Measurements from ENCODE around the gene KCNE2.
"Not testable (repeated sequence)": the region's sequence is repeated elsewhere in the genome, so short reads cannot be mapped to it uniquely, and the experiment has no call there.

KCNE2 gene

GRCh38 chr21:34354836-34355235, 9.0 kb upstream of the KCNE2 start:
- no peak for DNase-seq

GRCh38 chr21:34355570-34355969, 8.2 kb upstream of the KCNE2 start:
- DNase-seq, result no peak

- no peak for DNase-seq
Observed at GRCh38 chr21:34357889-34358288, 5.9 kb upstream of the KCNE2 start.

GRCh38 chr21:34358866-34359265, 4.9 kb upstream of the KCNE2 start:
- DNase-seq, result no peak

GRCh38 chr21:34360488-34361241, 3.1 kb upstream of the KCNE2 start:
- DNase-seq, result no peak

- no peak for DNase-seq
Observed at GRCh38 chr21:34362136-34362444, 1.7 kb upstream of the KCNE2 start.

GRCh38 chr21:34362670-34363069, 1.1 kb upstream of the KCNE2 start:
- DNase-seq, result no peak

GRCh38 chr21:34364921-34365320, 1.1 kb downstream of the KCNE2 start:
- no peak for DNase-seq

- no peak for DNase-seq
Observed at GRCh38 chr21:34365809-34366208, 2.0 kb downstream of the KCNE2 start.

GRCh38 chr21:34367320-34367935, 3.6 kb downstream of the KCNE2 start:
- peak; percentile 91 for DNase-seq

- DNase-seq, result no peak
Observed at GRCh38 chr21:34369741-34370140, 5.9 kb downstream of the KCNE2 start.

- DNase-seq, result no peak
Observed at GRCh38 chr21:34372321-34372720, 8.5 kb downstream of the KCNE2 start.

- DNase-seq, result not testable (repeated sequence)
Observed at GRCh38 chr21:34374462-34374861, 10.7 kb downstream of the KCNE2 start.

GRCh38 chr21:34374940-34375618, 11.3 kb downstream of the KCNE2 start, which contains the start of gene SMIM11:
SMIM11 (plus strand) TSS chr21:34375507; CDS start chr21:34379505, 3,998 bp downstream.
- not testable (repeated sequence) for DNase-seq

GRCh38 chr21:34375619-34375972, 11.8 kb downstream of the KCNE2 start:
- DNase-seq, result not testable (repeated sequence)

GRCh38 chr21:34383138-34383537, 19.3 kb downstream of the KCNE2 start:
- DNase-seq, result not testable (repeated sequence)

GRCh38 chr21:34383724-34384415, 20.1 kb downstream of the KCNE2 start:
- not testable (repeated sequence) for DNase-seq

- not testable (repeated sequence) for DNase-seq
Observed at GRCh38 chr21:34400522-34400921, 36.7 kb downstream of the KCNE2 start.

GRCh38 chr21:34404742-34405141, 40.9 kb downstream of the KCNE2 start:
- DNase-seq, result not testable (repeated sequence)

GRCh38 chr21:34405686-34406085, 41.9 kb downstream of the KCNE2 start:
- DNase-seq, result not testable (repeated sequence)

GRCh38 chr21:34406102-34406501, 42.3 kb downstream of the KCNE2 start:
- not testable (repeated sequence) for DNase-seq

- not testable (repeated sequence) for DNase-seq
Observed at GRCh38 chr21:34406676-34407075, 42.9 kb downstream of the KCNE2 start.

GRCh38 chr21:34407294-34407693, 43.5 kb downstream of the KCNE2 start:
- DNase-seq, result not testable (repeated sequence)
